H1 (cell line): Measurements from ENCODE around the gene RAP1GDS1. TPM values are rescaled to one million over a fixed set of nuclear protein-coding genes. Genes with fewer than 3 reads are reported as not detected.

Experiments used
- CHD7 ChIP-seq: fragments of 300-600 bp; sonication (generic); IDR thresholded peaks from 2 replicates; pipeline ENCODE4 v1.7.1; 2012; ENCODE audit warnings: low read length, moderate library complexity, mild to moderate bottlenecking, inconsistent platforms; ENCODE audit not compliant: insufficient replicate concordance
- SIN3A ChIP-seq, 2 experiments: IDR thresholded peaks in 1 of 2; conservative IDR thresholded peaks in 1 of 2; 2 replicates each; pipeline ENCODE4 v1.6.1; 2011 to 2012; ENCODE audit warnings: low read length in 2 of 2, improper control_type of control experiment in 1 of 2, low read depth in 1 of 2, mild to moderate bottlenecking in 1 of 2
- SUZ12 ChIP-seq: fragments of 200-600 bp; sonication (generic); IDR thresholded peaks from 2 replicates; pipeline ENCODE4 v1.6.1; 2012; ENCODE audit warnings: mild to moderate bottlenecking, inconsistent platforms, low read length, moderate library complexity, mixed read lengths
- polyA plus RNA-seq, 7 experiments: library from polyadenylated mRNA; depleted of rRNA in 3 of 7; stranded (reverse) in 5 of 7; unstranded in 2 of 7; fragments of >200 nt in 5 of 7; fragments of 200-250 nt in 2 of 7; gene quantifications; 1 replicate in 5 of 7; 2 replicates in 1 of 7; 4 replicates in 1 of 7; pipeline versions ENCODE4 v1.2.1 to v1.2.3, GENCODE V29; 2011 to 2013; ENCODE audit warnings: missing spikeins in 2 of 7, mixed read lengths in 2 of 7
- total RNA-seq: library from RNA; stranded (reverse); fragmentation: NEBNext Ultra II Directional; extraction: Animal tissue kit (Norgen Biotek cat#: 25700); gene quantifications from 2 replicates; pipeline ENCODE4 v1.2.1, GENCODE V29; 2021

RAP1GDS1 gene
- total and polyA plus RNA-seq, 2 of the 8 experiments (the other 6 are each of a cell fraction or from before 2014, with no cell fraction given): 12.8 to 31.9 TPM

GRCh38 chr4:98230961-98231360 lies 30.2 kb upstream of the RAP1GDS1 start (continued):
- TF ChIP-seq CHD7: no peak
- TF ChIP-seq SIN3A (conservative IDR thresholded peaks at IDR 0.05 in 1 of 2, IDR thresholded peaks at IDR 0.05 in 1 of 2; ENCODE audit: low read depth in 1 of 2, low read length in 2 of 2): no peak
- no peak for TF ChIP-seq SUZ12
- TF ChIP-seq, all 59 proteins: peak for 0
